IMR-90 (cell line): ENCODE results near the gene ADGRG1. TPM values are rescaled to one million over a fixed set of nuclear protein-coding genes. Genes with fewer than 3 reads are reported as not detected.
A peak's percentile ranks its signal among the peaks of the same experiment; 100 is the strongest.

Source experiments
- ATAC-seq: fragments of 200-7000 bp; cut with Tn5 transposase; 2 replicates; pipeline ENCODE4 v1.9.1; 2020; ENCODE audit warnings: low read depth, mild to moderate bottlenecking, moderate library complexity
- BruUV-seq: library from RNA; stranded (reverse); fragments of 400-500 nt; replicated peaks from 2 replicates; lab custom pipeline; 2021; lab: Mats Ljungman, UMichigan
- CTCF ChIA-PET: fragments of 300-600 bp; formaldehyde crosslinking; extraction: SDS; loops from one replicate; lab custom pipeline; 2021; ENCODE audit warnings: antibody characterized with exemption; lab: Yijun Ruan, JAX
- POLR2A ChIA-PET: fragments of 300-600 bp; sonication (Branson Sonifier 250); formaldehyde crosslinking; loops from one replicate; lab custom pipeline; 2022; ENCODE audit warnings: antibody characterized with exemption; ENCODE audit not compliant: unreplicated experiment; lab: Charles Lee
- DNase-seq: peaks from one replicate; pipeline ENCODE4 v3.0.0; 2013
- H2AFZ ChIP-seq: replicated peaks from 2 replicates; pipeline ENCODE3; 2013; ENCODE audit warnings: low read length, mild to moderate bottlenecking; ENCODE audit not compliant: poor library complexity
- H2AK5ac ChIP-seq: 2 replicates; pipeline ENCODE4 v1.6.1; 2013; ENCODE audit warnings: low read depth, low read length, inconsistent platforms
- H2AK9ac ChIP-seq: replicated peaks from 2 replicates; pipeline ENCODE3; 2013; ENCODE audit warnings: mild to moderate bottlenecking, low read depth, low read length, moderate library complexity; ENCODE audit not compliant: poor library complexity
- H2BK120ac ChIP-seq: 2 replicates; pipeline ENCODE4 v1.6.1; 2013; ENCODE audit warnings: low read depth, low read length, inconsistent platforms
- H2BK15ac ChIP-seq: 3 replicates; pipeline ENCODE4 v1.6.1; 2013; ENCODE audit warnings: low read depth, low read length, inconsistent platforms
- H2BK20ac ChIP-seq: 2 replicates; pipeline ENCODE4 v1.6.1; 2013; ENCODE audit warnings: low read depth, mild to moderate bottlenecking, inconsistent platforms, low read length, moderate library complexity
- H2BK5ac ChIP-seq: 2 replicates; pipeline ENCODE4 v1.6.1; 2013; ENCODE audit warnings: mild to moderate bottlenecking, low read depth, low read length, inconsistent platforms; ENCODE audit not compliant: poor library complexity, severe bottlenecking
- H3K14ac ChIP-seq: replicated peaks from 2 replicates; pipeline ENCODE4 v1.6.1; 2013; ENCODE audit warnings: low read depth, low read length, inconsistent platforms
- H3K18ac ChIP-seq: 2 replicates; pipeline ENCODE4 v1.6.1; 2013; ENCODE audit warnings: low read depth, low read length, control low read depth
- H3K23ac ChIP-seq: 2 replicates; pipeline ENCODE4 v1.6.1; 2013; ENCODE audit warnings: low read depth, low read length, inconsistent platforms
- H3K27ac ChIP-seq: 2 replicates; pipeline ENCODE4 v1.5.1; 2013; ENCODE audit warnings: mild to moderate bottlenecking, control low read depth, low read length; ENCODE audit not compliant: insufficient read depth
- H3K27me3 ChIP-seq: 2 replicates; pipeline ENCODE4 v1.6.1; 2013; ENCODE audit warnings: low read length; ENCODE audit not compliant: control insufficient read depth, insufficient read depth
- H3K36me3 ChIP-seq: 2 replicates; pipeline ENCODE4 v1.6.1; 2013; ENCODE audit warnings: low read length, mixed read lengths; ENCODE audit not compliant: control insufficient read depth, insufficient read depth
- H3K4ac ChIP-seq: 2 replicates; pipeline ENCODE4 v1.6.1; 2013; ENCODE audit warnings: low read depth, low read length, inconsistent platforms
- H3K4me1 ChIP-seq: 2 replicates; pipeline ENCODE4 v1.6.1; 2013; ENCODE audit warnings: low read length, mixed read lengths; ENCODE audit not compliant: control insufficient read depth, insufficient read depth
- H3K4me2 ChIP-seq: 2 replicates; pipeline ENCODE4 v1.6.1; 2013; ENCODE audit warnings: low read depth, mild to moderate bottlenecking, control low read depth, low read length, moderate library complexity
- H3K4me3 ChIP-seq: 2 replicates; pipeline ENCODE4 v1.5.1; 2013; ENCODE audit warnings: low read depth, mild to moderate bottlenecking, control low read depth, low read length, moderate library complexity; ENCODE audit not compliant: insufficient read depth
- H3K56ac ChIP-seq: 2 replicates; pipeline ENCODE4 v1.6.1; 2013; ENCODE audit warnings: low read length, inconsistent platforms; ENCODE audit not compliant: insufficient read depth; ENCODE audit errors: extremely low read depth
- H3K79me1 ChIP-seq, 2 experiments: 2 replicates each; pipeline ENCODE4 v1.6.1; 2013; ENCODE audit warnings: low read length in 2 of 2, inconsistent platforms in 1 of 2, low read depth in 1 of 2
- H3K9ac ChIP-seq: 2 replicates; pipeline ENCODE4 v1.6.1; 2013; ENCODE audit warnings: low read depth, low read length, control low read depth
- H3K9me1 ChIP-seq: 2 replicates; pipeline ENCODE4 v1.6.1; 2013; ENCODE audit warnings: low read length, inconsistent platforms; ENCODE audit not compliant: insufficient read depth
- H3K9me3 ChIP-seq: 2 replicates; pipeline ENCODE4 v1.6.1; 2013; ENCODE audit warnings: low read length; ENCODE audit not compliant: control insufficient read depth, insufficient read depth
- H4K20me1 ChIP-seq: 2 replicates; pipeline ENCODE4 v1.6.1; 2013; ENCODE audit warnings: low read length, inconsistent platforms; ENCODE audit not compliant: insufficient read depth
- H4K5ac ChIP-seq: 2 replicates; pipeline ENCODE4 v1.6.1; 2013; ENCODE audit warnings: mild to moderate bottlenecking, low read depth, low read length, control low read depth
- H4K8ac ChIP-seq, 2 experiments: 2 replicates each; pipeline ENCODE4 v1.6.1; 2013; ENCODE audit warnings: low read depth in 2 of 2, low read length in 2 of 2, control low read depth in 1 of 2, inconsistent platforms in 1 of 2
- H4K91ac ChIP-seq: 2 replicates; pipeline ENCODE4 v1.6.1; 2013; ENCODE audit warnings: low read depth, low read length, inconsistent platforms; ENCODE audit not compliant: insufficient read depth
- CEBPB ChIP-seq: IDR thresholded peaks from 2 replicates; pipeline ENCODE4 v1.6.1; 2012; ENCODE audit warnings: low read depth, low read length, improper control_type of control experiment
- ELK1 ChIP-seq: fragments of 150-350 bp; IDR thresholded peaks from 2 replicates; pipeline ENCODE4 v1.6.1; 2016; ENCODE audit warnings: low read depth, mild to moderate bottlenecking, low read length, moderate library complexity, borderline replicate concordance
- WGBS, 2 experiments: methylation state at CpG; one replicate each; pipeline versions ENCODE4 v1.1.5 to v1.1.7; 2013; ENCODE audit warnings: missing lambda C conversion rate in 2 of 2; ENCODE audit not compliant: insufficient read length in 1 of 2; ENCODE audit errors: extremely low coverage in 2 of 2; 5-methylcytosine and 5-hydroxymethylcytosine counted together
- dilution Hi-C: fragments of 300-500 bp; cut with HindIII; formaldehyde crosslinking; loops from one replicate; pipeline ENCODE4 v1.14.3; 2018; ENCODE audit warnings: low sequenced_read_pairs; ENCODE audit not compliant: unreplicated experiment
- in situ Hi-C: fragments of 300-500 bp; cut with MboI; formaldehyde crosslinking; loops from 3 replicates; pipeline ENCODE4 v1.14.3; 2019; ENCODE audit warnings: low sequenced_read_pairs, inconsistent platforms, mixed read lengths
- intact Hi-C: fragments of 100-400 bp; cut with micrococcal nuclease; formaldehyde crosslinking; loops from 2 replicates; pipeline ENCODE4 v1.10.0; 2022
- polyA plus RNA-seq, 3 experiments: library from polyadenylated mRNA; depleted of rRNA; stranded (reverse); fragments of >200 nt; gene quantifications; 2 replicates each; pipeline ENCODE4 v1.2.3, GENCODE V29; 2012; ENCODE audit warnings: low replicate concordance in 1 of 3
- total RNA-seq: library from RNA; depleted of rRNA; stranded (reverse); fragments of >200 nt; gene quantifications from 2 replicates; pipeline ENCODE4 v1.2.3, GENCODE V29; 2012

ADGRG1 gene
- total and polyA plus RNA-seq, 2 of the 4 experiments (the other 2 are of a cell fraction), result 0.90 to 8.4 TPM

DNA sequence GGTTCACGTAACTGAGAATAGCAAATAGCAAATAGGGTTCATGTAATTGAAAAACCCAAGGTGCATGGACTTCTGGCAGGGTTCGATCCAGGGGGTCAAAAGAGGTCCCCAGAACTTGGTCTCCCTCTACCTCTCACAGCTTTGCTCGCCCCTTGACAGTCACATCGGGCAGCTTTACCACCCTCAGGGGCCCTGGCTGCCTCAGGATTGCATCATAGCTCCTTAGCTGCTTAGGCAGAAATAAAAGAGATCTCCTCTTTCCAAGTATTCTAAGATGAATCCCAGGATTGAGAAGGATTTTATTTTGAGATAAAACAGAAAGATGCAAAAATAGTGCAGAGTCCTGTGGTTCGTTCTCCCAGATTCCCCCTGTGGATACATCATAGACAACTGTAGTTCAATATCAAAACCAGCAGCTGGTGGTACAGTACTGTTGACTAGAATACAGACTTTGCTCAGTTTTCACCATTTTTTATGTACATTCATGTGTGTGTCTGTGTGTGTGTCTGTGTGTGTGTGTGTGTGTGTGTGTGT is 52.5 kb downstream of the ADGRG1 start:
- in situ Hi-C loops, result no loop called here
- H3K27ac ChIP-seq, result no peak overlapping the region
- H4K20me1 ChIP-seq, result no peaks in the 10 kb centered on the region
- no peaks in the 10 kb centered on the region for H3K9me3 ChIP-seq
- ATAC-seq (no peak), DNase-seq (no peak)
- H2AK5ac ChIP-seq, result no peak overlapping the region
- no peak overlapping the region for H3K56ac ChIP-seq
- H3K4me2 ChIP-seq, result no peak overlapping the region
- no TSS peak for BruUV-seq
- POLR2A ChIA-PET, result no interaction called here
- CTCF ChIA-PET, result no interaction called here
- H2BK20ac ChIP-seq, result no peak overlapping the region
- no peaks in the 10 kb centered on the region for H3K9me1 ChIP-seq
- no peak overlapping the region for H4K5ac ChIP-seq
- no peak overlapping the region for H3K9ac ChIP-seq
- no peaks in the 10 kb centered on the region for H3K79me1 ChIP-seq
- peak overlapping the region; percentile 24 for H2AK9ac ChIP-seq
- H2BK5ac ChIP-seq, result no peak overlapping the region
- TF ChIP-seq CEBPB (peak; percentile 66), ELK1 (no peak)
- intact Hi-C loops, result no loop called here
- H3K18ac ChIP-seq, result no peak overlapping the region
- no peak overlapping the region for H4K8ac ChIP-seq
- H2BK120ac ChIP-seq, result no peak overlapping the region
- 53% methylated on average over 2 of the region's 5 CpGs; no CpG with 5 or more reads in 1 of the 2 experiments for WGBS, 2 experiments
- H4K91ac ChIP-seq, result no peak overlapping the region
- no peak overlapping the region for H2AFZ ChIP-seq
- H3K4ac ChIP-seq, result no peak overlapping the region
- no peak overlapping the region for H3K14ac ChIP-seq
- no peak overlapping the region for H2BK15ac ChIP-seq
- H3K36me3 ChIP-seq, result no peaks in the 10 kb centered on the region
- H3K4me3 ChIP-seq, result no peak overlapping the region
- peaks cover 63% of the 10 kb centered on the region for H3K27me3 ChIP-seq
- dilution Hi-C loops, result no loop called here
- H3K4me1 ChIP-seq, result no peaks in the 10 kb centered on the region
- no peak overlapping the region for H3K23ac ChIP-seq
